HG03039 (cell line): ENCODE data around the gene UBR7.
"Not testable (repeated sequence)": the region's sequence is repeated elsewhere in the genome, so short reads cannot be mapped to it uniquely, and the experiment has no call there.

Source experiments
- ATAC-seq: cut with Tn5 transposase; IDR thresholded peaks from one replicate; pipeline ENCODE4 v1.9.1; 2021; ENCODE audit warnings: mild to moderate bottlenecking, moderate library complexity; ENCODE audit not compliant: unreplicated experiment

Gene UBR7, protein sequence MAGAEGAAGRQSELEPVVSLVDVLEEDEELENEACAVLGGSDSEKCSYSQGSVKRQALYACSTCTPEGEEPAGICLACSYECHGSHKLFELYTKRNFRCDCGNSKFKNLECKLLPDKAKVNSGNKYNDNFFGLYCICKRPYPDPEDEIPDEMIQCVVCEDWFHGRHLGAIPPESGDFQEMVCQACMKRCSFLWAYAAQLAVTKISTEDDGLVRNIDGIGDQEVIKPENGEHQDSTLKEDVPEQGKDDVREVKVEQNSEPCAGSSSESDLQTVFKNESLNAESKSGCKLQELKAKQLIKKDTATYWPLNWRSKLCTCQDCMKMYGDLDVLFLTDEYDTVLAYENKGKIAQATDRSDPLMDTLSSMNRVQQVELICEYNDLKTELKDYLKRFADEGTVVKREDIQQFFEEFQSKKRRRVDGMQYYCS

GRCh38 chr14:93206793-93207467, at the start of gene UBR7, which contains the start of gene GON7:
Gene UBR7, plus strand, starts transcription at chr14:93207256. Its CDS starts 36 bp downstream, at chr14:93207292.
Gene GON7, minus strand, starts transcription at chr14:93207065. Its CDS starts 28 bp downstream, at chr14:93207037.
- peak; percentile 81 for ATAC-seq

- not testable (repeated sequence) for ATAC-seq
Observed at GRCh38 chr14:93158349-93158748, 48.7 kb upstream of the UBR7 start.

DNA sequence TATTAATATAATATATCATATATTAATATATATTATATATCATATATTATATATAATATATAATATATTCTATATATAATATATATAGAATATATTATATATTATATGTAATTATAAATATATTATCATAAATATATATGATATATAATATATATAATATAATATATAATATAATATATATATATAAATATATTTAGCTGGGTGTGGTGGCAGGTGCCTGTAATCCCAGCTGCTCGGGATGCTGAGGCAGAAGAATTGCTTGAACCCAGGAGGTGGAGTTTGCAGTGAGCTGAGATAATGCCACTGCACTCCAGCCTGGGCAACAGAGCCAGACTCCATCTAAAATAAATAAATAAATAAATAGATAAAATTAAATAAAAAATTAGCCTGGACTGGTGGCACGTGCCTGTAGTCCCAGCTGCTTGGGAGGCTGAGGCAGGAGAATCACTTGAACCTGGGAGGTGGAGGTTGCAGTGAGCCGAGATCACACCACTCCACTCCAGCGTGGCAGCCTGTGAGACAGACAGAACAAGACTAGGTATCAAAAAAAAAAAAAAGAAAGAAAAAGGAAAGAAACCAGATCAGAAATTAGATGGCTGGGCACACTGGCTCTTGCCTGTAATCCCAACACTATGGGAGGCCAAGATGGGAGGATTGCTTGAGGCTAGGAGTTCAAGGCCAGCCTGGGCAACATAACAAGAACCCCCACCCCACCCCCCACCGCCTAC, 47.3 kb upstream of the UBR7 start:
- not testable (repeated sequence) for ATAC-seq

DNA sequence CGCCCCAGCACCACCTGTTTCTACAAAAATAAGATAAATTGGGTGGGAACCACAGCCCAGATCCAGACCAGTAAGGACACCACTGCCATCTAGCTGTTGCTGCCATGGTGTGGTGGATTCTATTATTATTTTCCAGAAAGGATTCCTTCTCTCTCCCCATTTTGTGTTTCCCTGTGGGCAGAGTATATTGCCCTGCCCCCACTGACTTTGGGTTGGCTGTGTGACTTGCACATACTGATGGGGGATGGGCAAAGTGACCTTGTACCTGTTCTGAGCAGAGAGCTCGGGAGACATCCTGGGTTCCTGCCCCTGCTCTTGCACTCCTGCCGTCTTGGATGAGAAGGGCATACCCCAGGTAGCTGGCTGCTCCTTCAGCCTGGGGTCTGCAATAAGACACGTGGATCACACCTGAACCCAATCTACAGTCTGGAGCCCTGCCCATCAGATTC, 46.7 kb upstream of the UBR7 start:
- no peak for ATAC-seq

DNA sequence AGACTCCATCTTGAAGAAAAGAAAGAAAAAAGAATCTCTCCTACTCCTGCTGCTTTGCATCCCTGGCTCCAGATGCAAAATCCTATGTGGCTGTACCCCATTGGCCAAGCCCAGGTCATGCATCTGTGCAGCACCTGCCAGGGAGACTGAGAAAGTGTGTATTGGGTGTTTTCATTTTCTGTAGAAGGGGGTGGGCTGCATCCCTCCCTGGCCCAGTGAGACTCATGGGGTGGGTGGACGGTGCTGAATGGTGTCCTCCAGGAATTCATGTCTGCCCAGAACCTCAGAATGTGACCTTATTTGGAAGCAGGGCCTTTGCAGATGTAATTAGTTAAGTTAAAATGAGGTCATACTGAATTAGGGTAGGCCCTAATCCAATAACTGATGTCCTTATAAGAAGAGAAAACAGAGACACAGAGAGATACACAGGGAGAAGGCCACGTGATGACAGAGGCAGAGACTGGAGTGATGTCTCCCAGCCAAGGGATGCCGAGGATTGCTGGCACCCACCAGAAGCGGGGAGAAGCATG, 45.6 kb upstream of the UBR7 start:
- ATAC-seq = no peak

GRCh38 chr14:93163564-93163963, 43.5 kb upstream of the UBR7 start:
- ATAC-seq = no peak

GRCh38 chr14:93165271-93166265, 41.5 kb upstream of the UBR7 start:
- ATAC-seq = not testable (repeated sequence)

- not testable (repeated sequence) for ATAC-seq
Observed at GRCh38 chr14:93168610-93169009, 38.4 kb upstream of the UBR7 start.

- ATAC-seq = not testable (repeated sequence)
Observed at GRCh38 chr14:93169619-93170018, 37.4 kb upstream of the UBR7 start.

DNA sequence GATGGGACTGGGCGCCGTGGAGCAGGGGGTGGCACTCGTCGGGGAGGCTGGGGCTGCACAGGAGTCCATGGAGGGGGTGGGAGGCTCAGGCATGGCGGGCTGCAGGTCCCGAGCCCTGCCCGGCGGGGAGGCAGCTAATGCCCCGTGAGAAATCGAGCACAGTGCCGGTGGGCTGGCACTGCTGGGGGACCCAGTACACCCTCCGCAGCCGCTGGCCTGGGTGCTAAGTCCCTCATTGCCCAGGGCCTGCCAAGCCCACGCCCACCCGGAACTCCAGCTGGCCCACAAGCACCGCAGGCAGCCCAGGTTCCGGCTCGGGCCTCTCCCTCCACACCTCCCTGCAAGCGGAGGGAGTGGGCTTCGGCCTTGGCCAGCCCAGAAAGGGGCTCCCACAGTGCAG, 36.9 kb upstream of the UBR7 start:
- not testable (repeated sequence) for ATAC-seq

- no peak for ATAC-seq
Observed at GRCh38 chr14:93171376-93171775, 35.7 kb upstream of the UBR7 start.

DNA sequence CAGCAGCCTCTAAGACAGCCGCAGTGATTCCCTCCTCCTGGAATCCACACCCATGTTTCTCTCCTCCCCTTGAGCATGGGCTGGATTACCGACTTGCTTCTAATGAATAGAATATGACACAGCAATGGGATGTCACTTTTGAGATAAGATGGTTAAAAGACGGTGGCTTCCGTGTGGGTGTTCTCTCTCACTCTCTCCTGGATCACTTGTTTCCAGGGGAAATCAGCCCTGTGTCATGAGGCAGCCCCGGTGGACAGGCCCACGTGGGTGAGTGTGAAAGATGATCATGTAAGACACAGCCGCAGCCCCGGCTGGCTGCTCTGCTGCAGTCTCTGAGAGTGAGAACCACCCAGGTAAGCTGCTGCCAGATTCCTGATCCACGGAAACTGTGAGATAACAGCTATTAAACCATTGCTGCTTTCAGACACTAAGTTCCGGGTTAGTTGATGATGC, 33.1 kb upstream of the UBR7 start:
- ATAC-seq = no peak

DNA sequence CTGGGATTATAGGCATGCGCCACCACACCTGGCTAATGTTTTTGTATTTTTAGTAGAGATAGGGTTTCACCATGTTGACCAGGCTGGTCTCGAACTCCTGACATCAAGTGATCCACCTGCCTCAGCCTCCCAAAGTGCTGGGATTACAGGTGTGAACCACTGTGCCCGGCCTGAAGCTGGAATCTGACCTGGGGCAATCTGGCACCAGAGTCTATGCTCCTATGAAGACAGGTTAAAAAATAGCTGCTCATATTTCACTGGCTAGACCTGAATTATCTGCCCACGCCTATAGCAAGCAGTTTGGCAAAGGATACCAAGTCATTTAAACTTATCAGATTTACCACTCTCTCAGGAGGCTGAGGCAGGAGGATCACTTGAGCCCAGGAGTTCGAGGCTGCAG, 32.3 kb upstream of the UBR7 start:
- ATAC-seq = not testable (repeated sequence)

GRCh38 chr14:93175492-93175891, 31.6 kb upstream of the UBR7 start:
- ATAC-seq = no peak

DNA sequence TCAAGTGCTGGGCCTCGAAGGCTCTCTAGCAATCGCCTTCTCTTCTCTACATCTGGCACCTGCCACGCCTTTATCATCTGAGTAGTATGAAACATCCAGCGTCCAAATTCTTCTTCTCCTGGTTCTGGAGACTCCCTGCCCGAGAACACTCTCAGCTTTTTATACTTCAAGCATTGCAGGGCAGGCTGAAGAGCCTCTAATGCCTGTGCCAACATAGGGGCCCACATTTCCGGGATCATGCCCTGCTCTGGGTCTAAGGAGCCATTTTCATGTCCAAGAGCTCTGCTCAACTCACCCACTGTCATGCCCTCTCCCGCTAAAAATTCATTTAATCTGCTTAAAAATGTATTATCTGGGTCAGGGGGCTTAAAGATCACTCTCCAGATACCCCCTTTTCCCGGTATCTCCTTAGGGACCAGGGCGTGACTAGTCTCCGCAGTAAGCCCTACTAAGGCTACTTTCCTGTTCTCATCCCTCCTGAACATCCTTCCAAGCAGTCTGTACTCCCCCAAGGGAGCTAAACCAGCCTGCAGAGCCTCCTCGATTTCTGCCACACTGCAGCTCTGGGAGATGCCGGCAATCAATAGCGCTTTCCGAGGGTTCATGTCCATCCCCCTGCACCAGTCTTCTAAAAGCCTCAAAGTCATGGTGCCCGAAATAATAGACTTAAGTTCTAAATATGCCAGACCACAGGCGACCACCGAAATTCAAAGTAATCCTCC, 23.3 kb upstream of the UBR7 start:
- no peak for ATAC-seq

DNA sequence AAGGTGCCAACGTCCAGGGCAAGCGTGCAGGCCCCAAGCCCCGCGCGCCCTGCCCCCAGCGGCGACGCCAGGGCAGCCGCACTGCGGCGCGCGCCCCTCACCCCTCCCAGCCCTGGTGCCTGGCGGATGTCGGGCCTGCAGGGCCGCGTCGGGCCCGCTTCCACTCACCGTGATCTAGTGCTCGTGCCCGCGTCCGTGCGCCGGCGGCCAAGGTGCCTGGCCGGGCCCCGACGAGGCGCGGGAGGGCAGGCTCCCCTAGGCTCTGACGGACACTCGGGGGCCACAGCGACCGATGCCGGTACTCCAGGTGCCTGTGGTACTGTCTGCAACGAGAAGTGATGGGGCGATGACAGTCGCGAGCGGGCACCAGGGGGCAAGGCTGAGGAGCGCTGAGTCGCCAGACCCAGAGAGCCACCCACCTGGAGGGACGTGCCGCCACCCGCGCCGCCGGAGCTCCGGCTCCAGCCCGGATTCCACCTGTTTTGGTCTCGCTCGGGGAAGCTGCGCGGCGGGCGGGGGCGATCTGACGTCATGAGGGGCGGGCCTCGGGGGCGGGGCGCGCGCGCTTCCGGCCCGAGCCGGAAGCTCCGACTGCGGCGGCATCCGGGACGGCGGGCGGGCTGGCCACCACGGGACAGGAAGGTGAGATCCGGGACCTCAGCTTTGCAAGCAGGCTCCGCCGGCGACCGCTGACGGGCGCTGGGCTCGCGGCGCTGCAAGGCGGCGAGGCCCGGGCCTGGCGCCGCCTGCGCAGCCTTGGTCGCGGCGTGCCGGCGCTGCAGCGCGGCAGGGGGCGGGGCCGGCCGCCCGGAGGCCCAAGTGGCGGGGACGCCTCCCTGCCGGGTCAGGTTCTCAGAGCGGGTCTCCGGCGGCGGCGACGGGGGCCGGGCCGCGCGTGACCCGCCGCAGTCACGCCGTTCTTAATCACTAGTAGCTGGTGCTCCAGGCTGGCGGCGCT, 22.4 kb upstream of the UBR7 start, which contains the start of the genes LYSET and MOAP1:
Gene LYSET, plus strand, starts transcription at position 927 of the 958 bp plus-strand sequence. CDS start 89 bp downstream, outside the sequence.
Gene MOAP1, minus strand, starts transcription at position 507 of the 958 bp plus-strand sequence. CDS start 655 bp downstream, outside the sequence.
- ATAC-seq = peak; percentile 76

- ATAC-seq = no peak
Observed at GRCh38 chr14:93185349-93185720, 21.7 kb upstream of the UBR7 start.

DNA sequence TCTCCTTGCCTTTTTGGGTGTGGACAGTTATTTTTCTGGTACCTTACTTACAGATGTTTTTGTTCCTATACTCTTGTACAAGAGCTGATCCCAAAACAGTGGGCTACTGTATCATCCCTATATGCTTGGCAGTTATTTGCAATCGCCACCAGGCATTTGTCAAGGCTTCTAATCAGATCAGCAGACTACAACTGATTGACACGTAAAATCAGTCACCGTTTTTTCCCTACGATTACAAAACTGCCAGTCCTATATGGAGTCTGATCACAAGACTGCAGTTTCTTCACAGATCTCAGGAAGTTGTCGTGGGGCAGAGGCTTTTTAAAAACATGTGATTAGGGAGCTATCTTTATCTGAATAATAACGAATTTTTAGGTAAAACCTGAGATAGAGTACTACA, 20.6 kb upstream of the UBR7 start:
- ATAC-seq = no peak
